ENCODE data around the gene CTNNA1. TPM values are rescaled to one million over a fixed set of nuclear protein-coding genes. Genes with fewer than 3 reads are reported as not detected.
"Not testable (repeated sequence)": the region's sequence is repeated elsewhere in the genome, so short reads cannot be mapped to it uniquely, and the experiment has no call there.

The CTNNA1 gene
- total RNA-seq (2014; rRNA removed; shearing (Covaris generic)): 240 and 246 TPM in 2 replicates
- 192 and 202 TPM in 2 replicates for polyA plus RNA-seq (2015; cell fraction: cytosol; rRNA removed)
- 424 and 446 TPM in 2 replicates for polyA plus RNA-seq (2015; cell fraction: nucleus; rRNA removed)

DNA sequence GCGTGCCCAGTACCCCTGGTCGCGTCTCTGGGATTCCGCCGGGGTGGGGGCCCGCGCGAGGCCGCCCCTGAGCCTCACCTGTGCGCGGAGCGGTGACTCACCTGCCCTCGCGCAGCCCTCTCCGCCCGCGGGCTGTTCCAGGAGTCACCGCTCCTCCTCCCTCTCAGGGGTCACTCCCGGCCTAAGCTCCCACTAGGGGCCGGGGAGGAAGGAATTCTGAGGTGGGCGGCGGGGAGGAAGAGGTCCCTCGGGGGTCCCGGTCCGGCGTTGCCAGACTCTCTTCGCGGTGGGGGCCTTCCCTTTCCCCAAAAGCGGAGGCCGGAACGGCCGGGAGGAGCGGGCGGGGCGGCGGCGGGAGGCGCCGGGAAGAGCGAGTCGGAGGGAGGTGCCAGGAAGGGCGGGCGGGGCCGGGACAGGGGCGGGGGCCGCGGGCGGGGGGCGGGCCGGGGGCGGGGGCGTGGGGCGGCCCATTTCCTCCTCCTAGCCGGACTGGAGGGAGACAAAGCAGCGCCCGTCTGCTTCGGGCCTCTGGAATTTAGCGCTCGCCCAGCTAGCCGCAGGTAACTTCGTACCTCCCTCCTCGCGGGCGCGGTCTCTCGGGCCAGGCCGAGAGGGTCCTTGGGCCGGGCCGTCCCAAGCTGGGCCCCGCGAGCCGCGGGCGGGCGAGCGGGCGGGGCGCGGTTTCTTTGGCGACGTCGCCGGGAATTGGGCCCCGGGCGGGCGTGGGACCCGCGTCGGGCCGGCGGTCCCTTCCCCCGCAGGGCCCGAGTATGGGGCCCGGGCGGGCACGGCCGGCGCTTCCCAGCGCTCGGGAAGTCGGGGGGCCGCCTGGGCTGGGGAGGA lies at the start of gene CTNNA1:
TSS of gene CTNNA1 (plus strand) at position 475 of the 843 bp plus-strand sequence. CDS start 28,500 bp downstream, outside the sequence.
- DNase-seq (ENCODE audit: low read depth): peak; percentile 56

DNA sequence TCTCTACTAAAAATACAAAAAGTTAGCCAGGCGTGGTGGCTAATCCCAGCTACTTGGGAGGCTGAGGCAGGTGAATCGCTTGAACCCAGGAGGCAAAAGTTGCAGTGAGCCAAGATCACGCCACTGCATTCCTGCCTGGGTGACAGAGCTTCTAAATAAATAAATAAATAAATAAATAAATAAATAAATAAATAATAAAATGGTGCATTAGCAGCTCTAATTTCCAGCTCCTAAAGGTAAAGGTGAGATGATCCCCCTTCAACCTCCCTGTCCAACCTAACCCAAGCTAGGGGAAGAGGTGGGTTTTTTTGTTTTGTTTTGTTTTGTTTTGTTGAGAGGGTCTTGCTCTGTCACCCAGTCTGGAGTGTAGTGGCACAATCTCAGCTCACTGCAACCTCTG lies 49.4 kb upstream of the CTNNA1 start:
- not testable (repeated sequence) for DNase-seq (ENCODE audit: low read depth)

DNA sequence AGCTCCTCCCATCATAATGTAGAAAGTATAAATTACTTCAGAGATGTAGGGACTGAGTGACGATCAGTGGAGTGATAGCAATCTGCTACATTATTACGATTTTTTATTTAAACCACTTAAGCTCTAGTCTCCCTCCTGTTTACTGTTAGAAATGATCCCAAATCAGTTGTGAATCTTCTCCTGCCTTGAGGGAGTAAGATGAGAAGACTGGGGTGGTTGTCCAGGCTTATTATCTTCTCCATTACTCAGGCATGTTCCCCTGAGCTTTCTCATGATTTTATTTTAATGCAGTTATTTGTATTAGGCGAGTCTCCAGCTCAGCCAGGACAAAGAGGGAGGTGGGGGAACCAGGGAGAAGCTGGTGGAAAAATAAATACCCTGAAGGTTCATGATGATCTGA lies 48.2 kb upstream of the CTNNA1 start:
- DNase-seq (ENCODE audit: low read depth): no peak

GRCh38 chr5:138705567-138705966 lies 47.7 kb upstream of the CTNNA1 start:
- DNase-seq (ENCODE audit: low read depth): no peak

DNA sequence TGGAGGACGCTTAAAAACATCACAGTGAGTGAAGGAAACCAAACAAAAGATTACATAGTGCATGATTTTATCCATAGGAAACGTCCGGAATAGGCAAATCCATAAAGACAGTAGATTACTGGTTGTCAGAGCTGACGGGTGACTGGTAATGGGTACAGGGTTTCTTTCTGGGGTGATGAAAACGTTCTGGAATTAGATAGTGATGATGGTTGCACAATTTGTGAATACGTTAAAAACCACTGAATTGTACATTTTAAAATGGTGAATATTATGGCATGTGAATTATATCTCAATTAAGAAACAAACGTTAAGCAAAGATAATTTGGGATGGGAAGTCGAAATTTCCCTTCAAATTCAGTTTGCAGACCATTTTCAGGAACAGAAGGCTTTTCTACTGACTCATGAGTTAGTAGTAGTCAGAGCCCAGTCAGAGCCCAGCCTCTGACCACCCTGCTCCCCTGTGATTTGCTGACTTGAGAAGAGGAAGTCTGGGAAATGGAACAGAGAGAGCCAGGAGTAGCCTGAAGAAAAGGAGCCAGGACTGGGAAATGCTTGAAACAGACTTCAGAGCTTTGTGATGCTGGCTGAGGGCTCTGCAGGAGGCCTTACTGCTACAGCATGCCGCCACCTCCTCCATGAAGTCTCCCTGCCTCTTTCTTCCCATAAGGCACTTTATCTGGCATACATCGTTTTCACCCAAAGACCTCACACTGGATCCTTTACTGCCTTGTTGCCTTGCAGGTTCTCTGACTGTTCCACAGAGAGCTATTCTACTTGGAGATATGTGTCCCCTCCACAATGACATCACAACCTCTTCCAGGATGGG lies 46.4 kb upstream of the CTNNA1 start:
- peak; percentile 84 for DNase-seq (ENCODE audit: low read depth)

- no peak for DNase-seq (ENCODE audit: low read depth)
These were observed 44.4 kb upstream of the CTNNA1 start for GRCh38 chr5:138708791-138709190.

DNA sequence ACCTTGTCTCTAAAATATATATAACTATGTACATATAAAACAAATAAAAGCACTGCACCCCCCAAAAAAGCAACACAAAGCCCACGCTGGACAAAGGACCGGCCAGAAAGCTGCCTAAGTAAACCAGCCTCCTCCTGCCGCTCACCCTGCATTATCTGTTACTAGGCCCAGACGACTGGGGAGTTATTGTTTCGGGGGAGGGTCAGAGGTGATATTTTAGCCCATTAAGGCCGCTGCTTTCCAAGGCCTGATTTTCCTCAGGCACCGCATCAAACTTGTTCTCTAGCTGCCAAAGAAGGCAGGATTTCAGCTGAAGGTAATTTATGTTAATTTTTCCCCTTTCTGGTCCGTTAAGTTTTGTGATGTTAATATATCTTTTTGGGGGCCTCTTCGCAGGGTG lies 44.0 kb upstream of the CTNNA1 start:
- DNase-seq (ENCODE audit: low read depth): no peak

DNA sequence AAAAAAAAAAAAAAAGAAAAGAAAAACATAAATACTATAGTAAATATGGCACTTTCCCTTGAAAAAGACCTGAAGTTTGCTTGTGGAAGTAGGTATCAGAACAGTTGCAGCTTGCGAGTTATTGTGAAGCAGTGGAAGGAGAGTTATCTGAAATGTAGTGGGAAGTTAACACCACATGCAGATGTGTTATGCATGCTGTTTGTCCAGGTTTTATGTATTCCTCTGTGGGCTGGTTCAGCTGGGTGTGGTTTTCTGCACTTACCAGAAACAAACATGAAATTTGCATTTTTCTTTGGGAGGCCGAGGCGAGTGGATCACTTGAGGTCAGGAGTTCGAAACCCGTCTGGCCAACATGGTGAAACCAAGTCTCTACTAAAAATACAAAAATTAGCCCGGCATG lies 42.1 kb upstream of the CTNNA1 start:
- no peak for DNase-seq (ENCODE audit: low read depth)

DNA sequence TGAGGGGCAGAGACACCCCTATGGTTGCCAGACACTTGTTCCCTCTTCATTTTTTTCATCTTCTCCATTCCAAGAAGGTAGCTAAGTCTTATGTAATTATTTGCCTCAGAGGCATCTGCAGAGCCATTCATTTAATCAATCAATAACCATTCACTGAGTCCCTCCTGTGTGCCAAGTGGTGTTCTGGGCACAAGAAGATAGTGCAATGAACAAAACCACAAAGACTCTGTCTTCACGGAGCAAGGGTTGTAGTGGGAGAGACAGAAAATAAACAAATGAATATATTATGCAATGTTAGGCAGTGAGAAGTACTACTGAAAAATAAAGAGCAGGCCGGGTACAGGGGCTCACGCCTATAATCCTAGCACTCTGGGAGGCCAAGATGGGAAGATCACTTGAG lies 41.4 kb upstream of the CTNNA1 start:
- no peak for DNase-seq (ENCODE audit: low read depth)

DNA sequence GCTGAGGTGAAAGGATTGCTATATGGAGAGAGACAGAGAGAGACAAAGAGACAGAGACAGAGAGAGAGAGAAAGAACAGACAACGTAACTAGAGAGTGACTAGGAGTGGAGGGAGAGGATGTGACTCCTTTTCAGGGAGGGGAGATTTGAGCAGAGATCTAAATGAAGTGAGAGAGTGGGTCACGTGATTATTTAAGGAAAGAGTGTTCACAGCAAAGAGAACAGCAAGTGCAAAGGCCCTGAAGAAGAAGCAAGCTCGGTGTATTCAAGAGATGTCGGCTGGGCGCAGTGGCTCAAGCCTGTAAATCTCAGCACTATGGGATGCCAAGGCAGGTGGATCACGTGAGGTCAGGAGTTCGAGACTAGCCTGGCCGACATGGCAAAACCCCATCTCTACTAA lies 40.9 kb upstream of the CTNNA1 start:
- no peak for DNase-seq (ENCODE audit: low read depth)

GRCh38 chr5:138712791-138713190 lies 40.4 kb upstream of the CTNNA1 start:
- DNase-seq (ENCODE audit: low read depth): no peak

DNA sequence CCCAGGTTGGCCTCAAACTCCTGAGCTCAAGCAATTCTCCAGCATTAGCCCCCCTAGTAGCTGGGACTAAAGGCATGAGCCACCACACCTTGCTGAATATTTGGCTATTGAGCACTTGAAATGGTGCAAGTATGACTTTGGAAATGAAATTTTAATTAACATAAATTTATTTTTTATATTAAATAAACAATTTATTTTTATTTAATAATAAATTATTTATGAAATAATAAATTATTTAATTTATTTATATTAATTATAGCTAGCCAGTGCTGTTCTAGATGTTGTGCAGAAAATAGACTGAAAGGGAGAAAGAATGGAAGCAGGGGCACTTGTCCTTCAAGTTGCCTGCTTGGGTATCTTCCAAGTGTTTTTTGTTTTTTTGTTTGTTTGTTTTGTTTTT lies 40.0 kb upstream of the CTNNA1 start:
- DNase-seq (ENCODE audit: low read depth): no peak

DNA sequence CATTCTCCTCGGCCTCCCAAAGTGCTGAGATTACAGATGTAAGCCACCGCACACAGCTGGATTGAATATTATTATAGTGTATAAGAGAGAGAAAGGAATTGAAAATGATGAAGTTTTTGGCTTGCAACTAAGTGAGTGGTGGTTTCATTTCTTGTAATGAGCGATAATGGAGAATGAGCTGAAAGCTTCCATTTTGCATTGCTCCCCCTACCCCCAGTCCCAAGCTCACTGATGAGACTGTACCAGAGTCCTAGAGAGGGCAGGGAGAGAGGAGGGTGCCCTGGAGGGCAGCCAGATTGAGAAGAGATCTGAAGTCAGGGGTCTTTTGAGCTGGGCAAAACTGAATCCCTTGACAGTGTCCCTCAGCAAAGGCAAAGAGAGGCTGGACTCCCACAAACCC lies 38.5 kb upstream of the CTNNA1 start:
- no peak for DNase-seq (ENCODE audit: low read depth)

DNA sequence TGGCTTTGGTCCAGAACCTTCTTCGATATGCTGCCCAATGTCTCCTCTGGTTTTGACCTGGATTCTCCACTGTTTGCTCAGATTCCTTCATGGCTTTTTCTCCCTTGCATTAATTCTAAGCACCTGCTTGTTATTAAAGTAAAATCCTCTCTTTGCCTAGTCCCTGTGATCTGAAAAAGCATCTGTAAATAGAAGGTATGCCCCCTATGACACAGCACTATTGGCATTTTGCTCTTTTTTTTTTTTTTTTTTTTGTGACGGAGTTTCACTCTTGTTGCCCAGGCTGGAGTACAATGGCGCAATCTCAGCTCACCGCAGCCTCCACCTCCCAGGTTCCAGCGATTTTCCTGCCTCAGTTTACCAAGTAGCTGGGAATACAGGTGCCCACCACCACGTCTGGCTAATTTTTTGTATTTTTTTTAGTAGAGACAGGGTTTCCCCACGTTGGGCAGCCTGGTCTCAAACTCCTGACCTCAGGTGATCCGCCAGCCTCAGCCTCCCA lies 37.2 kb upstream of the CTNNA1 start:
- DNase-seq (ENCODE audit: low read depth): peak; percentile 40

GRCh38 chr5:138716456-138716924 lies 36.7 kb upstream of the CTNNA1 start:
- DNase-seq (ENCODE audit: low read depth): peak; percentile 48

GRCh38 chr5:138717399-138717798 lies 35.8 kb upstream of the CTNNA1 start:
- no peak for DNase-seq (ENCODE audit: low read depth)

- no peak for DNase-seq (ENCODE audit: low read depth)
These were observed 33.4 kb upstream of the CTNNA1 start for GRCh38 chr5:138719811-138720210.

GRCh38 chr5:138720840-138721239 lies 32.4 kb upstream of the CTNNA1 start:
- no peak for DNase-seq (ENCODE audit: low read depth)

GRCh38 chr5:138721979-138722378 lies 31.2 kb upstream of the CTNNA1 start:
- no peak for DNase-seq (ENCODE audit: low read depth)

DNA sequence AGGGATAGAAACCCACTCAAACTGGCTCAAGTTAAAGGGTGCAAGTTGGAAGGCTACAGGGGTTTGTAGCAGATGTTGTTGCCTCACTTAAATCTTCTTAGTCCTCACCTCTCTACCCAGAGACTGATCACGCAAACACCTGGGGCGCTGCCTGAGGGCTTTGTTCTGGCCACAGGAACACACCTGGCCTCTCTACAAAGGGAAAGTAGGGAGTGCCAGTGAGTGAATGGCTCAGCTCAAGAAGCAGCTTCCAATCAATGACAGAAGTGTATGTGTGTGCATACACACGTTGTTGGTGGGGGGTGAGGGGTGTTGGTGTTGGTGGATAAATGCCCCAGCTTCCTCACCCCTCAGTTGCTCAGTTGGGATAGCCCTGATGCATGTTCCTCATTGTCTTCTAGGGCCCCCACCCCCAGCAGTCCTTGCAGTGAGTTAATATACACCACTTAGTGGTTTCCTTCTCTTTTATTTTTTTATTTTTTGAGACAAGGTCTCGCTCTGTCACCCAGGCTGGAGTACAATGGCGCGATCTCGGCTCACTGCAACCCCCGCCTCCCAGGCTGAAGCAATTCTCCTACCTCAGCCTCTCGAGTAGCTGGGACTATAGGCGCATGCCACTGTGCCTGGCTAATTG lies 30.6 kb upstream of the CTNNA1 start:
- no peak for DNase-seq (ENCODE audit: low read depth)

- no peak for DNase-seq (ENCODE audit: low read depth)
These were observed 28.6 kb upstream of the CTNNA1 start for GRCh38 chr5:138724470-138725146.
